HepG2 (cell line): ENCODE measurements around the gene MTHFD1L. TPM values are rescaled to one million over a fixed set of nuclear protein-coding genes. Genes with fewer than 3 reads are reported as not detected.

Source experiments
- ATAC-seq: fragments of 200-7000 bp; cut with Tn5 transposase; 3 replicates; pipeline ENCODE4 v1.9.1; 2020; ENCODE audit warnings: mild to moderate bottlenecking, moderate library complexity
- BruUV-seq: library from RNA; stranded (reverse); fragments of 400-500 nt; replicated peaks from 2 replicates; lab custom pipeline; 2021; lab: Mats Ljungman, UMichigan
- CTCF ChIA-PET: fragments of 300-600 bp; formaldehyde crosslinking; extraction: SDS; loops from one replicate; lab custom pipeline; 2021; ENCODE audit warnings: low total read pairs, inconsistent platforms, low intra/inter-chr PET ratio; lab: Yijun Ruan, JAX
- POLR2A ChIA-PET: fragments of 350-600 bp; sonication (Branson Sonifier 250); formaldehyde crosslinking; loops from one replicate; lab custom pipeline; 2020; ENCODE audit warnings: antibody characterized with exemption, inconsistent platforms; lab: Yijun Ruan, JAX
- DNase-seq: peaks from one replicate; pipeline ENCODE4 v3.0.0-alpha.2; 2015; ENCODE audit warnings: low spot score
- FAIRE-seq: peaks from 3 replicates; lab custom pipeline; 2011; peaks lifted over from hg19 to GRCh38; lab: Jason Lieb, UNC
- H2AFZ ChIP-seq: one replicate; pipeline ENCODE4 v1.6.1; 2011; ENCODE audit warnings: low read length, inconsistent platforms
- H3K27ac ChIP-seq: fragments of 300-600 bp; 3 replicates; pipeline ENCODE4 v1.8.0; 2011; ENCODE audit warnings: mixed run types, mild to moderate bottlenecking, mixed read lengths, low read length, inconsistent platforms; ENCODE audit not compliant: insufficient read depth; ENCODE audit errors: extremely low read length
- H3K27me3 ChIP-seq, 2 experiments: fragments of 200-600 bp in 1 of 2; 2 replicates in 1 of 2; 3 replicates in 1 of 2; pipeline versions ENCODE4 v1.6.0 to v1.8.0; 2011; ENCODE audit warnings: low read length in 2 of 2, mild to moderate bottlenecking in 2 of 2, moderate library complexity in 2 of 2, inconsistent platforms in 1 of 2; ENCODE audit not compliant: insufficient read depth in 2 of 2, control insufficient read depth in 1 of 2
- H3K36me3 ChIP-seq, 2 experiments: fragments of 200-600 bp in 1 of 2; replicated peaks in 1 of 2; 2 replicates in 1 of 2; 3 replicates in 1 of 2; pipeline versions ENCODE4 v1.5.1 to v1.8.0; 2011; ENCODE audit warnings: low read length in 2 of 2, inconsistent platforms in 1 of 2; ENCODE audit not compliant: insufficient read depth in 2 of 2, control insufficient read depth in 1 of 2
- H3K4me1 ChIP-seq: 2 replicates; pipeline ENCODE4 v1.5.1; 2012; ENCODE audit warnings: low read length, inconsistent platforms; ENCODE audit not compliant: insufficient read depth
- H3K4me2 ChIP-seq: 2 replicates; pipeline ENCODE4 v1.6.0; 2011; ENCODE audit warnings: low read depth, low read length, inconsistent platforms
- H3K4me3 ChIP-seq, 3 experiments: fragments of 200-600 bp in 1 of 3; sonication (generic), shearing (Covaris generic) in 1 of 3; replicated peaks in 1 of 3; 2 replicates each; pipeline ENCODE4 v1.5.1; 2011 to 2016; ENCODE audit warnings: low read length in 3 of 3, inconsistent platforms in 2 of 3, low read depth in 2 of 3, mild to moderate bottlenecking in 2 of 3, control low read depth in 1 of 3, mixed read lengths in 1 of 3; ENCODE audit not compliant: insufficient read depth in 1 of 3
- H3K79me2 ChIP-seq: one replicate; pipeline ENCODE4 v1.6.1; 2011; ENCODE audit warnings: low read length, inconsistent platforms; ENCODE audit not compliant: insufficient read depth
- H3K9ac ChIP-seq: 2 replicates; pipeline ENCODE4 v1.6.0; 2011; ENCODE audit warnings: mild to moderate bottlenecking, low read depth, low read length, inconsistent platforms; ENCODE audit not compliant: insufficient read depth
- H3K9me3 ChIP-seq: 2 replicates; pipeline ENCODE4 v1.5.1; 2012; ENCODE audit warnings: mild to moderate bottlenecking, low read length
- H4K20me1 ChIP-seq: 2 replicates; pipeline ENCODE4 v1.6.0; 2011; ENCODE audit warnings: inconsistent platforms, mild to moderate bottlenecking, low read length, moderate library complexity; ENCODE audit not compliant: insufficient read depth
- BRD4 ChIP-seq: sonication (generic); formaldehyde crosslinking; IDR thresholded peaks from 2 replicates; pipeline ENCODE4 v1.4.0; 2020; ENCODE audit warnings: missing genetic modification reagents
- HES4 ChIP-seq: sonication (generic); formaldehyde crosslinking; IDR thresholded peaks from 2 replicates; pipeline ENCODE4 v1.9.0; 2021; ENCODE audit warnings: mild to moderate bottlenecking, missing genetic modification reagents, borderline replicate concordance
- KDM2A ChIP-seq: sonication (generic); formaldehyde crosslinking; IDR thresholded peaks from 2 replicates; pipeline ENCODE4 v1.4.0; 2020; ENCODE audit warnings: low read depth, missing genetic modification reagents, borderline replicate concordance
- LCORL ChIP-seq, 2 experiments: fragments of 450-650 bp in 1 of 2; sonication (generic) in 1 of 2; formaldehyde crosslinking in 1 of 2; IDR thresholded peaks; 2 replicates each; pipeline versions ENCODE4 v1.5.0 to v1.6.1; 2017 to 2020; ENCODE audit warnings: antibody characterized with exemption in 1 of 2, missing genetic modification reagents in 1 of 2
- MLLT10 ChIP-seq: sonication (generic); formaldehyde crosslinking; IDR thresholded peaks from 2 replicates; pipeline ENCODE4 v1.4.0; 2020; ENCODE audit warnings: missing genetic modification reagents
- NFAT5 ChIP-seq: sonication (generic); formaldehyde crosslinking; IDR thresholded peaks from 2 replicates; pipeline ENCODE4 v1.4.0; 2020; ENCODE audit warnings: missing genetic modification reagents
- RORA ChIP-seq: sonication (generic); formaldehyde crosslinking; IDR thresholded peaks from 2 replicates; pipeline ENCODE4 v1.5.0; 2020; ENCODE audit warnings: mild to moderate bottlenecking, missing genetic modification reagents, moderate library complexity
- SUZ12 ChIP-seq: fragments of 150-350 bp; IDR thresholded peaks from 2 replicates; pipeline ENCODE4 v1.6.1; 2014; ENCODE audit warnings: low read depth, low read length
- ZBTB8A ChIP-seq: sonication (generic); formaldehyde crosslinking; IDR thresholded peaks from 2 replicates; pipeline ENCODE4 v1.4.0; 2020; ENCODE audit warnings: mild to moderate bottlenecking, low read depth, missing genetic modification reagents, borderline replicate concordance
- ZFP62 ChIP-seq: sonication (generic); formaldehyde crosslinking; IDR thresholded peaks from 2 replicates; pipeline ENCODE4 v1.4.0; 2020; ENCODE audit warnings: missing genetic modification reagents
- ZFP82 ChIP-seq: sonication (generic); formaldehyde crosslinking; IDR thresholded peaks from 2 replicates; pipeline ENCODE4 v1.5.1; 2020; ENCODE audit warnings: mild to moderate bottlenecking, missing genetic modification reagents, borderline replicate concordance
- ZNF510 ChIP-seq: sonication (generic); formaldehyde crosslinking; IDR thresholded peaks from 2 replicates; pipeline ENCODE4 v1.4.0; 2020; ENCODE audit warnings: low read depth, mild to moderate bottlenecking, missing genetic modification reagents
- ZNF549 ChIP-seq: sonication (generic); formaldehyde crosslinking; IDR thresholded peaks from 2 replicates; pipeline ENCODE4 v1.5.0; 2020; ENCODE audit warnings: missing genetic modification reagents
- WGBS: methylation state at CpG from one replicate; pipeline ENCODE4 v1.1.6; 2017; ENCODE audit warnings: low lambda C conversion rate; 5-methylcytosine and 5-hydroxymethylcytosine counted together
- in situ Hi-C: cut with HindIII; loops from 2 replicates; pipeline ENCODE4 v1.10.0; 2017; ENCODE audit warnings: low pct_unique_long_range_greater_than_20kb; ENCODE audit not compliant: extremely low pct_ligation_motif_present
- intact Hi-C: fragments of 100-400 bp; cut with micrococcal nuclease; formaldehyde crosslinking; loops from one replicate; pipeline ENCODE4 v1.10.0; 2022; ENCODE audit not compliant: unreplicated experiment
- polyA plus RNA-seq, 8 experiments: library from polyadenylated mRNA; depleted of rRNA in 3 of 8; stranded (reverse) in 7 of 8; unstranded in 1 of 8; fragments of >200 nt; fragmentation: Illumina TruSeq in 4 of 8; extraction: Trizol in 4 of 8; gene quantifications; 2 replicates each; pipeline versions ENCODE4 v1.2.1 to v1.2.3, GENCODE V29; 2011 to 2016; ENCODE audit warnings: low read depth in 4 of 8, missing spikeins in 1 of 8, mixed read lengths in 1 of 8; ENCODE audit not compliant: insufficient read depth in 1 of 8
- total RNA-seq, 5 experiments: library from RNA; depleted of rRNA; stranded (reverse); fragments of >200 nt; fragmentation: Illumina TruSeq; extraction: Trizol; gene quantifications; 2 replicates each; pipeline ENCODE4 v1.2.3, GENCODE V29; 2016; ENCODE audit warnings: low read depth in 1 of 5

MTHFD1L gene
- total and polyA plus RNA-seq, 2 of the 13 experiments (the other 11 are each of a cell fraction or from before 2014, with no cell fraction given) = 24.0 to 39.6 TPM

- TF ChIP-seq ZNF549 = no peak
- TF ChIP-seq MLLT10 (CRISPR knock-in tag) = no peak
- no peak for TF ChIP-seq ZBTB8A
Measured at GRCh38 chr6:150894191-150894744, 28.8 kb downstream of the MTHFD1L start (continued).

GRCh38 chr6:150894935-150895552, 29.5 kb downstream of the MTHFD1L start:
- TF ChIP-seq HES4 (CRISPR knock-in tag) (no peak), ZNF510 (CRISPR knock-in tag) (no peak), LCORL (IDR thresholded peaks at IDR 0.05) (no peak), LCORL (CRISPR knock-in tag; IDR thresholded peaks at IDR 0.05) (no peak), RORA (CRISPR knock-in tag) (no peak), ZFP62 (CRISPR knock-in tag) (no peak), SUZ12 (no peak), BRD4 (no peak), ZFP82 (CRISPR knock-in tag) (no peak), NFAT5 (CRISPR knock-in tag) (no peak), KDM2A (CRISPR knock-in tag) (no peak)
- Histone ChIP-seq H3K27me3 (no peaks in the 10 kb centered on the region), H3K27ac (no peak overlapping the region), H3K79me2 (no peaks in the 10 kb centered on the region), H3K4me1 (no peaks in the 10 kb centered on the region), H3K36me3 (peaks cover 20 to 66% of the 10 kb centered on the region in 2 experiments), H3K9ac (no peak overlapping the region), H3K9me3 (no peaks in the 10 kb centered on the region), H4K20me1 (no peaks in the 10 kb centered on the region), H3K4me2 (no peak overlapping the region), H2AFZ (no peak overlapping the region), H3K4me3 (no peak overlapping the region)
- WGBS = 89% methylated on average over 12 of the region's 12 CpGs
- intact Hi-C loops (loop anchor here (10.0 kb wide), 1 partner anchor 120 kb away; no protein-coding TSS in a partner anchor), in situ Hi-C loops (loop anchor here (5.0 kb wide), 1 partner anchor 432 kb away; no protein-coding TSS in a partner anchor)
- ATAC-seq = peak; percentile 55; the same call in 2 of the 3 replicates
- ChIA-PET CTCF (interaction anchor here (1.1 to 1.9 kb wide), 2 partner anchors 429 to 440 kb away, joined by 3 to 6 read pairs; no protein-coding TSS in a partner anchor), POLR2A (no interaction called here)
- DNase-seq = peak; percentile 25
- FAIRE-seq = no peak
- no TSS peak for BruUV-seq
